GM18873 (cell line): Measurements from ENCODE around the gene TMEM37.

Experiments used
- ATAC-seq: cut with Tn5 transposase; IDR thresholded peaks from one replicate; pipeline ENCODE4 v1.9.1; 2021; ENCODE audit warnings: mild to moderate bottlenecking, moderate library complexity, moderate number of reproducible peaks; ENCODE audit not compliant: unreplicated experiment, low FRiP score

The TMEM37 gene

GRCh38 chr2:119486886-119487285, 55.2 kb downstream of the TMEM37 start:
- ATAC-seq: no peak

- ATAC-seq: peak; percentile 85
Measured at GRCh38 chr2:119487434-119488244, 56.0 kb downstream of the TMEM37 start.
